Large intestine (tissue), 3 donors: ENCODE results near the gene HFE. TPM values are rescaled to one million over a fixed set of nuclear protein-coding genes. Genes with fewer than 3 reads are reported as not detected.

Experiments used
- DNase-seq, 2 donors: peaks; one replicate each; pipeline versions ENCODE4 v3.0.0 to v3.0.0-alpha.2; 2013
- H3K27ac ChIP-seq: one replicate; pipeline ENCODE4 v1.5.1; 2013; ENCODE audit warnings: low read length
- H3K27me3 ChIP-seq: 2 replicates; pipeline ENCODE4 v1.6.1; 2013; ENCODE audit warnings: low read length; ENCODE audit not compliant: control insufficient read depth, insufficient read depth
- H3K36me3 ChIP-seq: 2 replicates; pipeline ENCODE4 v1.6.1; 2013; ENCODE audit warnings: low read length; ENCODE audit not compliant: control insufficient read depth, insufficient read depth
- H3K4me1 ChIP-seq: one replicate; pipeline ENCODE4 v1.6.1; 2013; ENCODE audit warnings: low read length; ENCODE audit not compliant: control insufficient read depth, insufficient read depth
- H3K4me3 ChIP-seq: one replicate; pipeline ENCODE4 v1.5.1; 2013; ENCODE audit warnings: low read length
- H3K9me3 ChIP-seq: one replicate; pipeline ENCODE4 v1.6.1; 2013; ENCODE audit warnings: mild to moderate bottlenecking, low read depth, low read length, moderate library complexity; ENCODE audit not compliant: control insufficient read depth
- WGBS: methylation state at CpG from one replicate; pipeline ENCODE4 v1.1.5; 2013; ENCODE audit warnings: low lambda C conversion rate; ENCODE audit not compliant: insufficient coverage; 5-methylcytosine and 5-hydroxymethylcytosine counted together
- polyA plus RNA-seq: library from polyadenylated mRNA; unstranded; fragments of 120-200 nt; gene quantifications from one replicate; pipeline ENCODE4 v1.2.1, GENCODE V29; 2013

Gene HFE
- polyA plus RNA-seq, 1 donor, result 16.4 TPM

GRCh38 chr6:26123675-26123946 lies 36.4 kb downstream of the HFE start:
- Histone ChIP-seq H3K4me3 (peak overlapping the region; percentile 81), H3K4me1 (peaks cover 7% of the 10 kb centered on the region), H3K9me3 (no peaks in the 10 kb centered on the region), H3K27me3 (no peaks in the 10 kb centered on the region), H3K36me3 (peaks cover 7% of the 10 kb centered on the region), H3K27ac (peak overlapping the region; percentile 99)
- 0% methylated on average over 1 of the region's 16 CpGs for WGBS
- no peak for DNase-seq

GRCh38 chr6:26123947-26124780 lies 36.9 kb downstream of the HFE start:
- peaks cover 8% of the 10 kb centered on the region for H3K36me3 ChIP-seq
- peak; percentile 97 to 99 for DNase-seq
- peak overlapping the region; percentile 99 for H3K27ac ChIP-seq
- WGBS, result no CpG with 5 or more reads among the region's 45 CpGs
- H3K4me3 ChIP-seq, result peak overlapping the region; percentile 84
- peaks cover 7% of the 10 kb centered on the region for H3K4me1 ChIP-seq
- H3K9me3 ChIP-seq, result no peaks in the 10 kb centered on the region
- H3K27me3 ChIP-seq, result no peaks in the 10 kb centered on the region

- no peaks in the 10 kb centered on the region for H3K27me3 ChIP-seq
- WGBS, result 0% methylated on average over 5 of the region's 22 CpGs
- DNase-seq, result peak in 1 of 2 donors; percentile 41
Observed at GRCh38 chr6:26124781-26125685, 37.8 kb downstream of the HFE start.

GRCh38 chr6:26126394-26127235 lies 39.4 kb downstream of the HFE start:
- H3K4me1 ChIP-seq, result peaks cover 5% of the 10 kb centered on the region
- no peak for DNase-seq
- H3K9me3 ChIP-seq, result no peaks in the 10 kb centered on the region
- no peaks in the 10 kb centered on the region for H3K27me3 ChIP-seq
- WGBS, result 21% methylated on average over 2 of the region's 8 CpGs
- peaks cover 25% of the 10 kb centered on the region for H3K36me3 ChIP-seq
- peak overlapping the region; percentile 84 for H3K4me3 ChIP-seq
- H3K27ac ChIP-seq, result peak overlapping the region; percentile 93

More at GRCh38 chr6:26124781-26125685, 37.8 kb downstream of the HFE start:
- Histone ChIP-seq H3K9me3 (no peaks in the 10 kb centered on the region), H3K36me3 (peaks cover 16% of the 10 kb centered on the region), H3K27ac (peak overlapping the region; percentile 93), H3K4me3 (peak overlapping the region; percentile 84), H3K4me1 (peaks cover 7% of the 10 kb centered on the region)

GRCh38 chr6:26128013-26128771 lies 41.0 kb downstream of the HFE start:
- no peaks in the 10 kb centered on the region for H3K27me3 ChIP-seq
- no peak overlapping the region for H3K27ac ChIP-seq
- H3K36me3 ChIP-seq, result peaks cover 32% of the 10 kb centered on the region
- 87% methylated on average over 3 of the region's 5 CpGs for WGBS
- H3K9me3 ChIP-seq, result no peaks in the 10 kb centered on the region
- DNase-seq, result peak in 1 of 2 donors; percentile 19
- peaks cover 5% of the 10 kb centered on the region for H3K4me1 ChIP-seq
- peak overlapping the region; percentile 84 for H3K4me3 ChIP-seq

- Histone ChIP-seq H3K36me3 (peaks cover 38% of the 10 kb centered on the region), H3K4me1 (peaks cover 5% of the 10 kb centered on the region), H3K27me3 (no peaks in the 10 kb centered on the region), H3K4me3 (no peak overlapping the region), H3K27ac (no peak overlapping the region), H3K9me3 (no peaks in the 10 kb centered on the region)
- no peak for DNase-seq
- no CpG with 5 or more reads among the region's 1 CpG for WGBS
Observed at GRCh38 chr6:26129656-26130055, 42.4 kb downstream of the HFE start.

- Histone ChIP-seq H3K36me3 (peaks cover 41% of the 10 kb centered on the region), H3K27ac (no peak overlapping the region), H3K4me3 (no peak overlapping the region), H3K4me1 (peaks cover 5% of the 10 kb centered on the region), H3K27me3 (no peaks in the 10 kb centered on the region), H3K9me3 (no peaks in the 10 kb centered on the region)
- no peak for DNase-seq
- WGBS, result no CpG with 5 or more reads among the region's 6 CpGs
Observed at GRCh38 chr6:26130581-26131249, 43.5 kb downstream of the HFE start.

GRCh38 chr6:26131618-26132017 lies 44.4 kb downstream of the HFE start:
- DNase-seq, result no peak
- Histone ChIP-seq H3K4me3 (no peak overlapping the region), H3K4me1 (peaks cover 5% of the 10 kb centered on the region), H3K27me3 (no peaks in the 10 kb centered on the region), H3K27ac (no peak overlapping the region), H3K9me3 (no peaks in the 10 kb centered on the region), H3K36me3 (peaks cover 46% of the 10 kb centered on the region)
- WGBS, result 100% methylated on average over 1 of the region's 3 CpGs

GRCh38 chr6:26133730-26134129 lies 46.5 kb downstream of the HFE start:
- H3K36me3 ChIP-seq, result peaks cover 44% of the 10 kb centered on the region
- H3K9me3 ChIP-seq, result no peaks in the 10 kb centered on the region
- 100% methylated on average over 1 of the region's 2 CpGs for WGBS

More at GRCh38 chr6:26133730-26134129, 46.5 kb downstream of the HFE start:
- Histone ChIP-seq H3K27me3 (no peaks in the 10 kb centered on the region), H3K4me1 (peaks cover 5% of the 10 kb centered on the region), H3K27ac (no peak overlapping the region), H3K4me3 (no peak overlapping the region)
- DNase-seq, result no peak
